Measurements from ENCODE around the gene MRC2. TPM values are rescaled to one million over a fixed set of nuclear protein-coding genes. Genes with fewer than 3 reads are reported as not detected.

Gene MRC2, protein sequence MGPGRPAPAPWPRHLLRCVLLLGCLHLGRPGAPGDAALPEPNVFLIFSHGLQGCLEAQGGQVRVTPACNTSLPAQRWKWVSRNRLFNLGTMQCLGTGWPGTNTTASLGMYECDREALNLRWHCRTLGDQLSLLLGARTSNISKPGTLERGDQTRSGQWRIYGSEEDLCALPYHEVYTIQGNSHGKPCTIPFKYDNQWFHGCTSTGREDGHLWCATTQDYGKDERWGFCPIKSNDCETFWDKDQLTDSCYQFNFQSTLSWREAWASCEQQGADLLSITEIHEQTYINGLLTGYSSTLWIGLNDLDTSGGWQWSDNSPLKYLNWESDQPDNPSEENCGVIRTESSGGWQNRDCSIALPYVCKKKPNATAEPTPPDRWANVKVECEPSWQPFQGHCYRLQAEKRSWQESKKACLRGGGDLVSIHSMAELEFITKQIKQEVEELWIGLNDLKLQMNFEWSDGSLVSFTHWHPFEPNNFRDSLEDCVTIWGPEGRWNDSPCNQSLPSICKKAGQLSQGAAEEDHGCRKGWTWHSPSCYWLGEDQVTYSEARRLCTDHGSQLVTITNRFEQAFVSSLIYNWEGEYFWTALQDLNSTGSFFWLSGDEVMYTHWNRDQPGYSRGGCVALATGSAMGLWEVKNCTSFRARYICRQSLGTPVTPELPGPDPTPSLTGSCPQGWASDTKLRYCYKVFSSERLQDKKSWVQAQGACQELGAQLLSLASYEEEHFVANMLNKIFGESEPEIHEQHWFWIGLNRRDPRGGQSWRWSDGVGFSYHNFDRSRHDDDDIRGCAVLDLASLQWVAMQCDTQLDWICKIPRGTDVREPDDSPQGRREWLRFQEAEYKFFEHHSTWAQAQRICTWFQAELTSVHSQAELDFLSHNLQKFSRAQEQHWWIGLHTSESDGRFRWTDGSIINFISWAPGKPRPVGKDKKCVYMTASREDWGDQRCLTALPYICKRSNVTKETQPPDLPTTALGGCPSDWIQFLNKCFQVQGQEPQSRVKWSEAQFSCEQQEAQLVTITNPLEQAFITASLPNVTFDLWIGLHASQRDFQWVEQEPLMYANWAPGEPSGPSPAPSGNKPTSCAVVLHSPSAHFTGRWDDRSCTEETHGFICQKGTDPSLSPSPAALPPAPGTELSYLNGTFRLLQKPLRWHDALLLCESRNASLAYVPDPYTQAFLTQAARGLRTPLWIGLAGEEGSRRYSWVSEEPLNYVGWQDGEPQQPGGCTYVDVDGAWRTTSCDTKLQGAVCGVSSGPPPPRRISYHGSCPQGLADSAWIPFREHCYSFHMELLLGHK (N-terminal part only)
- 10 to 100 TPM; 23.3 to 59.8 (median 39.9) TPM for total RNA-seq

DNA sequence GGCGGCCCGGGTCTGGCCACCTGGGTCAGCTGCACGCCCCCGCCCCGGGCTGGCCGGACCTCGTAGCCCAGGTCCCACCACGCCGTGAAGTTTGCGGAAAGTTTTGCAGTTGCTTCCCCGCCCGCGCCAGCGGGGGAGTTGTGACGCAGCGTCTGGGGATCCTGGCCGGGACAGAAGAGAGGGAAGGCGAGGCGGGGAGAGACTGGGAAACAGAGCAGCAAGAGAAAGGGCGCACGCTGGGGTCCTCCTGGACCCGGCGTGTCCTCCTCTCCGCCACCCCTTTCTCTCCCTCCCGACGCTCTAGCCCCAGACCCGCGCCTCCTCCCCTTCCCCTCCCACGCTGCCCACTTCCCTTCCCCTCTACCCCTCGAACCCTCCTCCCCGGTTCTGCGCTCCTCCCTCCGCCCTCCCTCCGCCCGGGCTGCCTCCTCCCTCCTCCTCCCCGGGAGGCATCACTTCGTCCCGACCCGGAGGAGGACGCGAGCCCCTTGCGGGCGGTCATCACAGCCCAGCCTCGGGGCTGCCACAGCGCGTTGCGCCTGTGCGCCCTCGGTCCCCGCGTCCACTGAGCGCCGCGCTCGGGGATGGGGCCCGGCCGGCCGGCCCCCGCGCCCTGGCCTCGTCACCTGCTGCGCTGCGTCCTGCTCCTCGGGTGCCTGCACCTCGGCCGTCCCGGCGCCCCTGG, at the start of gene MRC2:
Gene MRC2, plus strand, starts transcription at position 452 of the 685 bp plus-strand sequence. Its CDS starts 133 bp downstream, at position 585.
- WGBS, 2 donors (ENCODE audit: low coverage in 1 of 2), result 0% methylated on average over 4 of the region's 68 CpGs; no CpG with 5 or more reads in 1 of the 2 donors
- peak; percentile 60 for ATAC-seq
- Histone ChIP-seq H3K4me1 (peaks cover 0 to 56% (median 6%) of the 10 kb centered on the region in 3 donors), H3K27ac (peak within 1 kb of the TSS; percentile 12 to 89 (median 86)), H3K4me3 (peak within 1 kb of the TSS; percentile 26 to 66), H3K36me3 (peaks cover 0 to 12% of the 10 kb centered on the region in 2 donors), H3K27me3 (peaks cover 53% of the 10 kb centered on the region), H3K9me3 (no peaks in the 10 kb centered on the region)
- no peak for TF ChIP-seq POLR2AphosphoS5 (IDR thresholded peaks at IDR 0.05)
- peak; percentile 27 to 43 for TF ChIP-seq POLR2A (IDR thresholded peaks at IDR 0.05)

DNA sequence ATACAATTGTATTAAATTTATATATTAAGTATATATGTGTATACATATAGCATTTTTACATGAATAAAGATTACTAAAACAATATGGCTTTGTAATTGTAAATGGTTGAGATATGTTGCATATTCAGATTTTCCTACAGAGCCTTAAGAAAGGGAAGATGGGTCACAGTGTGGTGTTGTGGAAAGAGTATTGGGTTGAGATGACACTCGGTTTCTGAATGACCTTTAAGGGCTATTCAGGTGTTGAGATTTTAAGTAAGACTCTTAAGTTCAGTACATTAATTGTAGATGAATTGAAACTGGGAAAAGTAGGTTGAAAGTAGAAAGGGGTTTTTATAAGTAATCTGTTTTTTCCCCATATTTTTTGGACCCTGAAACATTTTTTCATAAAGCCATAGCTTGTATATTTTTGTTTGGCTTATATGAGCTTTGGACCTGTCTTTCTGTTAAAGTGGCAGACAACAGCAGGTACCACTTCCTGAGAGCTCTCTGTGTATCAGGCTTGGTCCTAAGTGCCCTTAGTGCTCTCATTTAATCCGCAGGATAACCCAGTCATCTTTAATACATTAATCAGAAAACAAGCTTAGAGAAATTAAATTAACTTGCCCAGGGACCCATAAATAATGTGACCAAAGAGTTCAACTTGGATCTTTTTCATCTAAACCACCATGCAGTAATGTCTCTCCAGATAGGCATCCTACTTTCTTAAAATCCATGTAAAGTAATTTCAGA, 48.5 kb upstream of the MRC2 start:
- Histone ChIP-seq H3K27me3 (no peaks in the 10 kb centered on the region), H3K4me1 (no peaks in the 10 kb centered on the region), H3K27ac (no peak overlapping the region), H3K4me3 (no peak overlapping the region), H3K36me3 (peaks cover 0 to 86% of the 10 kb centered on the region in 2 donors), H3K9me3 (no peaks in the 10 kb centered on the region)
- no peak for ATAC-seq
- 79 to 97% methylated on average over 2 of the region's 2 CpGs for WGBS, 2 donors (ENCODE audit: low coverage in 1 of 2)
- TF ChIP-seq POLR2A (IDR thresholded peaks at IDR 0.05) (no peak), POLR2AphosphoS5 (IDR thresholded peaks at IDR 0.05) (no peak), EP300 (IDR thresholded peaks at IDR 0.05) (no peak)
- TF ChIP-seq, protein P1, sequence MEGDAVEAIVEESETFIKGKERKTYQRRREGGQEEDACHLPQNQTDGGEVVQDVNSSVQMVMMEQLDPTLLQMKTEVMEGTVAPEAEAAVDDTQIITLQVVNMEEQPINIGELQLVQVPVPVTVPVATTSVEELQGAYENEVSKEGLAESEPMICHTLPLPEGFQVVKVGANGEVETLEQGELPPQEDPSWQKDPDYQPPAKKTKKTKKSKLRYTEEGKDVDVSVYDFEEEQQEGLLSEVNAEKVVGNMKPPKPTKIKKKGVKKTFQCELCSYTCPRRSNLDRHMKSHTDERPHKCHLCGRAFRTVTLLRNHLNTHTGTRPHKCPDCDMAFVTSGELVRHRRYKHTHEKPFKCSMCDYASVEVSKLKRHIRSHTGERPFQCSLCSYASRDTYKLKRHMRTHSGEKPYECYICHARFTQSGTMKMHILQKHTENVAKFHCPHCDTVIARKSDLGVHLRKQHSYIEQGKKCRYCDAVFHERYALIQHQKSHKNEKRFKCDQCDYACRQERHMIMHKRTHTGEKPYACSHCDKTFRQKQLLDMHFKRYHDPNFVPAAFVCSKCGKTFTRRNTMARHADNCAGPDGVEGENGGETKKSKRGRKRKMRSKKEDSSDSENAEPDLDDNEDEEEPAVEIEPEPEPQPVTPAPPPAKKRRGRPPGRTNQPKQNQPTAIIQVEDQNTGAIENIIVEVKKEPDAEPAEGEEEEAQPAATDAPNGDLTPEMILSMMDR (IDR thresholded peaks at IDR 0.05), result no peak

DNA sequence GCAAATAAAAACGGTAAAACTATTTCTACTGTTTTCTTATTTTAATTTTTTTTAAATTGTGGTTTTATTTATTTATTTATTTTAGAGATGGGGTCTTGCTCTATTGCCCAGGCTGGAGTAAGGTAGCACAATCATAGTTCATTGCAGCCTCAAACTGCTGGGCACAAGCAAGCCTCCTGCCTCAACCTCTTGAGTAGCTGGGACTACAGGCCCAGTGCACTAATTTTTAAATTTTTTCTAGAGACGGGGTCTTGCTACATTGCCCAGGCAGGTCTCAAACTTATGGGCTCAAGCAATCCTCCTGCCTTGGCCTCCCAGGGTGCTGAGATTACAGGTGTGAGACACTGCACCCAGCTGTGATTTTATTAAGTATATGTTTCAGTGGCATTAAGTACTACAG, 46.5 kb upstream of the MRC2 start:
- no peaks in the 10 kb centered on the region for H3K9me3 ChIP-seq
- no peak for TF ChIP-seq POLR2AphosphoS5 (IDR thresholded peaks at IDR 0.05)
- TF ChIP-seq, protein P1 (IDR thresholded peaks at IDR 0.05), result no peak
- no peak for TF ChIP-seq EP300 (IDR thresholded peaks at IDR 0.05)
- H3K27ac ChIP-seq, result no peak overlapping the region
- no peaks in the 10 kb centered on the region for H3K4me1 ChIP-seq
- H3K36me3 ChIP-seq, result peaks cover 0 to 84% of the 10 kb centered on the region in 2 donors
- H3K4me3 ChIP-seq, result no peak overlapping the region
- no peaks in the 10 kb centered on the region for H3K27me3 ChIP-seq
- ATAC-seq, result no peak
- WGBS, 2 donors (ENCODE audit: low coverage in 1 of 2), result 78 to 92% methylated on average over 1 to 2 of the region's 2 CpGs

DNA sequence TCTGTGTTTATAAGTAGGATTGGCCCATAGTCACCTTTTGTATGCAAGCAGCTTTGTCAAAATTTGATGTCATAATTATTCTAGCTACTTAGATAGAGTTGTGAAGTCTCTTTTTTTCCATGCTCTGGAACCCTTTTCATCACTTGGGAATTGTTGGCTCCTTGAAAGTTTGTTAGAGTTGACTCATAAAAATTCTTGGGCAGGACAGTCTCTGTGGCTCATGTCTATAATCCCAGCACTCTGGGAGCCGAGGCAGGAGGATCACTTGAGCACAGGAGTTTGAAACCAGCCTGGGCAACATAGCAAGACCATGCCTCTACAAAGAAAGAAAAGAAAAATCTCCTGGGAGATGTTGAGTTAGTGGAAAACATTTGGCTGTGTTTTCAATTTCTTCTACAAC, 45.7 kb upstream of the MRC2 start:
- no peaks in the 10 kb centered on the region for H3K27me3 ChIP-seq
- no peak for ATAC-seq
- H3K36me3 ChIP-seq, result peaks cover 0 to 84% of the 10 kb centered on the region in 2 donors
- H3K9me3 ChIP-seq, result no peaks in the 10 kb centered on the region
- H3K4me3 ChIP-seq, result no peak overlapping the region
- H3K4me1 ChIP-seq, result no peaks in the 10 kb centered on the region
- no peak overlapping the region for H3K27ac ChIP-seq
- TF ChIP-seq POLR2A (IDR thresholded peaks at IDR 0.05) (no peak), POLR2AphosphoS5 (IDR thresholded peaks at IDR 0.05) (no peak), EP300 (IDR thresholded peaks at IDR 0.05) (no peak)
- TF ChIP-seq, protein P1 (IDR thresholded peaks at IDR 0.05), result no peak
- 33 to 43% methylated on average over 1 of the region's 1 CpG for WGBS, 2 donors (ENCODE audit: low coverage in 1 of 2)

Data from gastroesophageal sphincter (tissue), 4 donors.